Left lung (tissue), 10 donors: Measurements from ENCODE around the gene BHLHA15. TPM values are rescaled to one million over a fixed set of nuclear protein-coding genes. Genes with fewer than 3 reads are reported as not detected.
A peak's percentile ranks its signal among the peaks of the same experiment; 100 is the strongest.

Experiments used
- ATAC-seq: fragments of 200-7000 bp; cut with Tn5 transposase; one replicate; pipeline ENCODE4 v1.9.1; 2020; ENCODE audit warnings: moderate library complexity
- DNase-seq, 4 donors: peaks; one replicate each; pipeline ENCODE4 v3.0.0-alpha.2; 2013 to 2020
- H3K27ac ChIP-seq, 2 donors: fragments of 200-600 bp; sonication (generic) in 1 of 2; one replicate each; pipeline versions ENCODE4 v1.5.0 to v1.8.0; 2020 to 2021
- H3K27me3 ChIP-seq, 2 donors: fragments of 200-600 bp; sonication (generic) in 1 of 2; one replicate each; pipeline versions ENCODE4 v1.5.0 to v1.8.0; 2020 to 2021
- H3K36me3 ChIP-seq, 2 donors: fragments of 200-600 bp; sonication (generic) in 1 of 2; one replicate each; pipeline versions ENCODE4 v1.5.0 to v1.8.0; 2020 to 2021
- H3K4me1 ChIP-seq, 2 donors: fragments of 200-600 bp; one replicate each; pipeline ENCODE4 v1.8.0; 2021
- H3K4me3 ChIP-seq, 2 donors: fragments of 200-600 bp; sonication (generic) in 1 of 2; one replicate each; pipeline versions ENCODE4 v1.5.0 to v1.8.0; 2020 to 2021; ENCODE audit warnings: mild to moderate bottlenecking in 1 of 2
- H3K9me3 ChIP-seq, 2 donors: fragments of 200-600 bp; sonication (generic) in 1 of 2; one replicate each; pipeline versions ENCODE4 v1.5.0 to v1.8.0; 2020 to 2021
- CTCF ChIP-seq, 2 donors: fragments of 200-600 bp; sonication (generic) in 1 of 2; IDR thresholded peaks; one replicate each; pipeline versions ENCODE4 v1.5.0 to v1.8.0; 2021; ENCODE audit warnings: antibody characterized with exemption in 2 of 2
- intact Hi-C, 2 donors: fragments of 100-400 bp; cut with DNase I; formaldehyde crosslinking; loops; one replicate each; pipeline versions ENCODE4 v1.11.2 to v1.14.2; 2022
- polyA plus RNA-seq, 6 donors: library from polyadenylated mRNA; unstranded; fragments of 120-200 nt; gene quantifications; one replicate each; pipeline ENCODE4 v1.2.1, GENCODE V29; 2013; ENCODE audit not compliant: insufficient read length in 6 of 6
- total RNA-seq, 2 donors: library from RNA; stranded (reverse); fragmentation: NEBNext Ultra II Directional; extraction: Animal tissue kit (Norgen Biotek cat#: 25700); gene quantifications; one replicate each; pipeline ENCODE4 v1.2.1, GENCODE V29; 2021
- donor health status: DM: no; HTN: yes; CAD: no.
- donor health status: DM: no; HTN: no; CAD: no.

BHLHA15 gene
- total and polyA plus RNA-seq, 8 donors, result 0.44 to 2.4 (median 0.86) TPM; not detected in 1

- peaks cover 0 to 95% of the 10 kb centered on the region in 2 donors for H3K36me3 ChIP-seq
Observed at GRCh38 chr7:98232799-98233198, 21.6 kb downstream of the BHLHA15 start.

GRCh38 chr7:98233219-98234070 lies 22.2 kb downstream of the BHLHA15 start:
- Histone ChIP-seq H3K27me3 (no peaks in the 10 kb centered on the region), H3K4me3 (no peak overlapping the region), H3K9me3 (no peaks in the 10 kb centered on the region), H3K36me3 (peaks cover 0 to 95% of the 10 kb centered on the region in 2 donors), H3K27ac (no peak overlapping the region), H3K4me1 (no peaks in the 10 kb centered on the region)
- DNase-seq, result peak in 1 of 4 donors; percentile 67
- ATAC-seq, result no peak
- intact Hi-C loops, result no loop called here
- TF ChIP-seq CTCF (IDR thresholded peaks at IDR 0.05), result no peak

More at GRCh38 chr7:98232799-98233198, 21.6 kb downstream of the BHLHA15 start:
- DNase-seq (peak in 1 of 4 donors; percentile 74), ATAC-seq (no peak)
- no peak for TF ChIP-seq CTCF (IDR thresholded peaks at IDR 0.05)
- H3K27ac ChIP-seq, result no peak overlapping the region
- H3K4me1 ChIP-seq, result no peaks in the 10 kb centered on the region
- H3K9me3 ChIP-seq, result no peaks in the 10 kb centered on the region
- no peak overlapping the region for H3K4me3 ChIP-seq
- intact Hi-C loops, result no loop called here
- H3K27me3 ChIP-seq, result no peaks in the 10 kb centered on the region

GRCh38 chr7:98234429-98235147 lies 23.3 kb downstream of the BHLHA15 start:
- peaks cover 0 to 95% of the 10 kb centered on the region in 2 donors for H3K36me3 ChIP-seq
- intact Hi-C loops, result no loop called here
- ATAC-seq, result no peak

GRCh38 chr7:98235901-98236300 lies 24.7 kb downstream of the BHLHA15 start:
- TF ChIP-seq CTCF (IDR thresholded peaks at IDR 0.05), result no peak
- H3K9me3 ChIP-seq, result no peaks in the 10 kb centered on the region
- no peak overlapping the region for H3K4me3 ChIP-seq
- peaks cover 0 to 95% of the 10 kb centered on the region in 2 donors for H3K36me3 ChIP-seq
- H3K27me3 ChIP-seq, result no peaks in the 10 kb centered on the region
- DNase-seq, result peak in 1 of 4 donors; percentile 72
- ATAC-seq, result no peak
- H3K4me1 ChIP-seq, result no peaks in the 10 kb centered on the region
- intact Hi-C loops, result no loop called here
- H3K27ac ChIP-seq, result no peak overlapping the region

More at GRCh38 chr7:98234429-98235147, 23.3 kb downstream of the BHLHA15 start:
- Histone ChIP-seq H3K4me3 (no peak overlapping the region), H3K4me1 (no peaks in the 10 kb centered on the region), H3K9me3 (no peaks in the 10 kb centered on the region), H3K27me3 (no peaks in the 10 kb centered on the region), H3K27ac (no peak overlapping the region)
- peak in 1 of 4 donors; percentile 1 for DNase-seq
- TF ChIP-seq CTCF (IDR thresholded peaks at IDR 0.05), result no peak
